HG02642 (cell line): ENCODE data around the gene SHROOM3.
A peak's percentile ranks its signal among the peaks of the same experiment; 100 is the strongest.

Experiments used
- ATAC-seq: cut with Tn5 transposase; IDR thresholded peaks from one replicate; pipeline ENCODE4 v1.9.1; 2021; ENCODE audit warnings: mild to moderate bottlenecking; ENCODE audit not compliant: unreplicated experiment, poor library complexity

The SHROOM3 gene

GRCh38 chr4:76585897-76586360 is 150.9 kb downstream of the SHROOM3 start:
- ATAC-seq: peak; percentile 94

GRCh38 chr4:76588274-76588673 is 153.2 kb downstream of the SHROOM3 start:
- no peak for ATAC-seq

- ATAC-seq: no peak
Measured at GRCh38 chr4:76589402-76589801, 154.4 kb downstream of the SHROOM3 start.

- ATAC-seq: no peak
Measured at GRCh38 chr4:76589872-76590797, 155.1 kb downstream of the SHROOM3 start.

- ATAC-seq: no peak
Measured at GRCh38 chr4:76590798-76591281, 155.8 kb downstream of the SHROOM3 start.

GRCh38 chr4:76591992-76592391 is 157.0 kb downstream of the SHROOM3 start:
- no peak for ATAC-seq

- no peak for ATAC-seq
Measured at GRCh38 chr4:76592460-76592859, 157.4 kb downstream of the SHROOM3 start.

- no peak for ATAC-seq
Measured at GRCh38 chr4:76594173-76594572, 159.1 kb downstream of the SHROOM3 start.

- ATAC-seq: no peak
Measured at GRCh38 chr4:76595435-76595834, 160.4 kb downstream of the SHROOM3 start.

GRCh38 chr4:76596713-76597112 is 161.7 kb downstream of the SHROOM3 start:
- ATAC-seq: no peak

- ATAC-seq: no peak
Measured at GRCh38 chr4:76597423-76597979, 162.5 kb downstream of the SHROOM3 start.

GRCh38 chr4:76600447-76600846 is 165.4 kb downstream of the SHROOM3 start:
- ATAC-seq: no peak

GRCh38 chr4:76601791-76602190 is 166.8 kb downstream of the SHROOM3 start:
- ATAC-seq: no peak

GRCh38 chr4:76605099-76605563 is 170.1 kb downstream of the SHROOM3 start:
- ATAC-seq: no peak

GRCh38 chr4:76606645-76607265 is 171.7 kb downstream of the SHROOM3 start:
- ATAC-seq: no peak

- peak; percentile 92 for ATAC-seq
Measured at GRCh38 chr4:76607266-76607799, 172.3 kb downstream of the SHROOM3 start.

GRCh38 chr4:76607846-76608245 is 172.8 kb downstream of the SHROOM3 start:
- peak; percentile 33 for ATAC-seq

- ATAC-seq: peak; percentile 44
Measured at GRCh38 chr4:76608549-76608948, 173.5 kb downstream of the SHROOM3 start.

- no peak for ATAC-seq
Measured at GRCh38 chr4:76610751-76611547, 175.9 kb downstream of the SHROOM3 start.
